Muscle of arm (tissue), 12 donors: ENCODE results near the gene OLFM1. TPM values are rescaled to one million over a fixed set of nuclear protein-coding genes. Genes with fewer than 3 reads are reported as not detected.

Experiments used
- DNase-seq: peaks from one replicate; pipeline ENCODE4 v3.0.0-alpha.2; 2013
- polyA plus RNA-seq, 12 donors: library from polyadenylated mRNA; unstranded; fragments of 120-200 nt; gene quantifications; one replicate each; pipeline ENCODE4 v1.2.1, GENCODE V29; 2013; ENCODE audit not compliant: insufficient read length in 12 of 12

The OLFM1 gene
- polyA plus RNA-seq, 12 donors = 2.8 to 25.7 (median 4.2) TPM; not detected in 1

DNA sequence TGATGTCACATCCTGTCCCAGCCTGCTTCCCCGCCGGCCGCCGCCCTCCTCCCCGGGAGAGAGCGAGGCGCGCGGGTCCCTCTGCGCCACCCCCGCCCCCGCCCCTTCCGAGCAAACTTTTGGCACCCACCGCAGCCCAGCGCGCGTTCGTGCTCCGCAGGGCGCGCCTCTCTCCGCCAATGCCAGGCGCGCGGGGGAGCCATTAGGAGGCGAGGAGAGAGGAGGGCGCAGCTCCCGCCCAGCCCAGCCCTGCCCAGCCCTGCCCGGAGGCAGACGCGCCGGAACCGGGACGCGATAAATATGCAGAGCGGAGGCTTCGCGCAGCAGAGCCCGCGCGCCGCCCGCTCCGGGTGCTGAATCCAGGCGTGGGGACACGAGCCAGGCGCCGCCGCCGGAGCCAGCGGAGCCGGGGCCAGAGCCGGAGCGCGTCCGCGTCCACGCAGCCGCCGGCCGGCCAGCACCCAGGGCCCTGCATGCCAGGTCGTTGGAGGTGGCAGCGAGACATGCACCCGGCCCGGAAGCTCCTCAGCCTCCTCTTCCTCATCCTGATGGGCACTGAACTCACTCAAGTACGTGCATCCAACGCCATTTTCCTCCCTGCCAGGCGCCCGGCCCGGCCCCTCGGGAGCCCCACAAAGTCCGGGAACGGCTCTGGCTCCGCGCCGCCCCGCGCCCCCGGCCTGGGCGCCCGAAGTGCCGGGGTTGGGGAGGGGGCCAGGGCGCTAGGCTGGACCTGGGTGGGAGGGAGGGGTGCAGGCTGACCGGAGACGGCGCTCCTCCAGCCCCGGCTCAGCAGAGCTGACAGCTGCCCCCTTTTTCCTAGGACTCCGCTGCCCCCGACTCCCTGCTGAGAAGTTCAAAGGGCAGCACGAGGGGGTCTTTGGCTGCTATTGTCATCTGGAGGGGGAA, 12.0 kb upstream of the OLFM1 start:
- no peak for DNase-seq

DNA sequence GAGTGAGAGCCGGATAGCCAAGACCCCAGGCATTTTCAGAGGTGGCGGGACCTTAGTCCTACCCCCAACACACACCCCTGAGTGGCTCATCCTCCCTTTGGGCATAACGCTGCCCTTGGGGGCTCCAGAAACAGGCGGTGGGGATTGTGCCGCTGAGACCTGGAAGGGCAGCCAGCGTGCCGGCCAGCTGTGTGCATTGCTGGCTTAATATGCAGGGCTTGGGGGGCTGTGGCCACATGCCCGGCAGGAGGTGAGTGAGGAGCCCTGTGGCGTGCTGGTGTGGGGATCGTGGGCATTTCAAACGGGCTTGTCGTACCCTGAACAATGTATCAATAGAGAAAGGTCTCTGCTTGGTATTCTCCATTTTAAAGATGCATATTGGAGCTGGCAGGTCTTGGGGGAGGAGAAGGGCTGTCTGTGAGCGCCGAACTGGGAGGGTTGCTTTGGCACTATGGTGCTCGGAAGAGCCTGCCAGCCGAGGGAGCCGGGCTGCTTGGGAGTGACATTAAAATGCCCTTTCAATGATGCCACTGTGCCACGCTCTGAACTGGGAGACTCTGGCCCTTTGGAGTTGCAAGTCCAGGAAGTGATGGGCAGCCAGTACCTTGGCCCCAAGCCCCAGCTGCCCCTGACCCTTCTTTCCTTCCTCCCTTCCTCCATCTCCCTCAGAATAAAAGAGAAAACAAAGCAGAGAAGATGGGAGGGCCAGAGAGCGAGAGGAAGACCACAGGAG, 11.2 kb upstream of the OLFM1 start:
- no peak for DNase-seq

DNA sequence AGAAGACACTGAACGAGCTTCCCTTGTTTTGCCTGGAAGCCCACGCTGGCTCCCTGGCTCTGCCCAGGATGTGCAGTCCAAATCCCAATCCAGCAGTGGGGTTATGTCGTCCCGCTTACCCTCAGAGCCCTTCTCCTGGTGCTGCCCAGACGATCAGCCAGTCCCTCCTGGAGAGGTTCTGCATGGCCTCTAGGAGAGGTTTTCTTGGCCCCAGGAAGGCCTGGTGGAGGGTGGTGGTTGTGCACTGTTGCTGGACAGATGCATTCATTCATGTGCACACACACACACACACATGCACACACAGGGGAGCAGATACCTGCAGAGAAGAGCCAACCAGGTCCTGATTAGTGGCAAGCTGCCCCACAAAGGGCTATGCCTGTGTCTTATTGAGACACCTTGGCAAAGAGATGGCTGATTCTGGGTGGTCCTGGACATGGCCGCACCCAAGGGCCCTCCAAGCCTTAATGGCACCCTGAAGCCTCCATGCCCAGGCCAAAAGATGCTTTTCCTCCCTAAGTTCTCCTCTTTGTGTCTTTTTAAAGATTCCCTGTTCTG, 10.5 kb upstream of the OLFM1 start:
- no peak for DNase-seq

DNA sequence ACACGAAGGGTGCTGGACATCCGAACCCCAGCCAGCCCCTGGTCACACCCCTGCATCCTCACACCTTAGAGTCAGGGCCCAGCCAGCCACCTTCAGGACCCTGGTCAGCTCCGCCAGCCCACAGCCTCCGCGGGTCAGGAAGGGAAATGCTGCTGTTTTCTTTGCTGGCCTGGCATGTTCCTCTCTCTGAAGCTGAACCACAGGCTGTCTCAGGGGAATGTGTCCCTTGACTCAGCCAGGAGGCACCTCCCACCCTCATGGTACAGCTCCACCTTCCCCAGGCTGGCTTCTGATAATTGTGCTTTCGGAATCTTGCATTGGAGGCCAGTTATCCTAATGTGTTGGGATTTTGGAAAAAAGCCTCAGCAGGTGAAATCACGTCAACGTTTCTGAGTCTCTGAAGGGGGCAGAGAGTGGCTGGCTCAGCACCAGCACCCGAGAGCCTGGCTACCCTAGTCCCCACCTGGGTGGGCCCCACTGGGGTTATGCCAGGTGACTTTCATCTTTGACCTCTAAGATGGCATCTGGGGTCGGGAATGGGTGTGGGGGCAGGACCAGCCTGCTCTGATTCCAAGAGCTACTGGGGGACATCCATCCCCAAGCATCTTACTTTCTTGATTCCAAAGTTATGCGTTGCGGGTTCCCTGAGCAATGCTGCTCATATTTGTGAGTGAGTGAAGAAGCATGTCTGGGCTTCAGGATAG, 9.8 kb upstream of the OLFM1 start:
- DNase-seq = peak; percentile 41

DNA sequence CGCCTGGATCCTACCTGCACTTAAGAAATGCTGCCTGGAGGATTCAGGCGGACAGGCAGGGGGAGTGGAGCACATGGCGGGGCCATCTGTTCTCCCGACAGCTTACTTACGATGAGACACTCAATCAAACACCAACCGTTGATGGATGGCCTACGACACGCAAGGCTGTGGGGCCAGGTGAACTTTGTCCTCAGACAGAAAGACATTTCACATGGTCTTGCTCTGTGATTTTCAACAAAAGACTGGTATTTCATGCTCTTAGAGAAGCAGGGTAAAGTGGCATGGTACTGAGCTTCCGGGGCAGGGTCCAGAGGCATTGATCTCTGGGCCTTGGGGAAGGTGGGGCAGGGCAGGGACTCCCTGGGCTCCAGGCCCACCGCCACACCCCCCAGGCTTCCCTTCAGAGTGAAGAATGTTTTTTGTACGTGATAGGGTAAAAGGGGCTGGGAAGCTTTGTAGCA, 9.1 kb upstream of the OLFM1 start:
- no peak for DNase-seq

DNA sequence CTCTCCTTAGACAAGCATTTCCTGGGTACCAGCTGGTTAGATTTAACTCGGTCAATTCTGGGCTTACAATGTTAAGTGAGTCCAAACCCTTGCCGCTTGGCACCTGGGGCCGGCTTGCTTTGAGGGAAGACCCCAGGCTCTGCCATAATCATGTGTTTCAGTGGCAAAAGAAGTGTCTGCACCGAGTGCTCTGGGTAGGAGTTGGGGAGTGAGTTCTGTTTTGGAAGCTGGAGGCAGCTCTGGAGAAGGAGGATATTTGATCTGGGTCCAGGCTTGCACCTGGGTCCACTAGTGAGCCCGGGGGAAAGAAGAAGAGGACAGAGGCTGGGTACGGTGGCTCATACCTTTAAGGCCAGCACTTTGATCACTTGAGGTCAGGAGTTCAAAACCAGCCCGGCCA, 8.4 kb upstream of the OLFM1 start:
- DNase-seq = no peak

DNA sequence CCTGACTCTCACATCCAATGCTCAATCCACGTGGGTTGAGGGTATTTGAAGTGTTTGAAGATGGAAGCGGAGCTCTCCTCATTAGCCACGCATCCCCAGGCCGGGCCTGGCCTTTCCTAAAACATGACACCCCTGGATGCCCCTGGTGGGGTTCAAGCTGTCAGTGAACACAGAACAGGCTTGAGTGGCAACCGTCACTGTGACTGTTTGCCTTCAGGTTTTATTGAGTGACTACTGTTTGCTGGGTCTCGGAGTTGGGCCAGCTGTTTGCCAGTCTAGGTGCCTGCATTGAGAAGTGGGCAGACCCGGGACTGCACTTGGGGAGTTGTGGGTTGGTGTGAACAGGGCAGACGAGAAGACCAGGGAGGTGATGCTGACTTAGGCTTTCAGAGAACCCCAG, 7.8 kb upstream of the OLFM1 start:
- no peak for DNase-seq

DNA sequence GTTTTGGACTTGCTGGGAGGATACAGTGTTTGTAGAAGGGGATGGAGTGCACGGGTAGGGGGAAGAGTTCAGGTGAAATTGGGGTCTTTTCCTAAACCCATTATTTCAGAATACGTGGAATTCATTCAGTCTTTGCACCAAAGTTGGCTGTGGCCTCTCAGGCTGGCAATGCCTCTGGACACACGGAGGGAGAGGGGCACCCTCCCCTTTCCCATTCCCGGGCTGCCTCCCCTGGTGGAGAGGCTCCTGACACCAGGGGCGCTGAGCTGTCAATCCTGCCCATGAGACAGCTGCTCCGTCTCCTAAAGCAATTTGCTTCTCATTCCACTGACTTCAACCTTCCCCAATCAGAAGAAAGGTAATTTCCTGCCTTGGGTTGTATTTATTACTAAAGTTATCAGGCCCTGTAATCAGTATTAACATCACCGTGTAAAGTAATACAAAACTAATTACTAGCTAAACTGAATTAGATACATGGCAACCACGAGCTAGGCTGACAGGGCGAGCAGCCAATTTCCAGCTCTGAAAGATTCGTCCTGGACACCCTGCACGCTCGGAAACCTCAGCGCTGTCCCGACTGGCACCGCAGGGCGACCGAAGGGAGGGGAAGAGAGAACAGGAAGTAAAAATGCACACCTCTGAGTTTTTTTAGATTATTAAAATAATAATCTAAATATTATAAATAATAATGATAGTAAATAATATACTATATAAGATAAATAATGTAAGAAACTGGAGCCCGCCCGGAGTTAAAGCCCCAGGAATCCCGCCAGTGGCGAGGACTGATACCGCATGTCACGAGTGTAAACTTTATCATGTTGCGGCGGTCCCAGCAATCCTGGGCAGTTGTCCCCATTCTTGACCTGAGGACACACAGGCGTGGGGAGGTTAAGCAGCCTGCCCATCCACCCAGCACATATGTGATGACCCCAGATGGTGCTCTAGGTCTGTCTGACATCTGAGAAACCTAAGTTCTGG, 6.9 kb upstream of the OLFM1 start:
- no peak for DNase-seq

DNA sequence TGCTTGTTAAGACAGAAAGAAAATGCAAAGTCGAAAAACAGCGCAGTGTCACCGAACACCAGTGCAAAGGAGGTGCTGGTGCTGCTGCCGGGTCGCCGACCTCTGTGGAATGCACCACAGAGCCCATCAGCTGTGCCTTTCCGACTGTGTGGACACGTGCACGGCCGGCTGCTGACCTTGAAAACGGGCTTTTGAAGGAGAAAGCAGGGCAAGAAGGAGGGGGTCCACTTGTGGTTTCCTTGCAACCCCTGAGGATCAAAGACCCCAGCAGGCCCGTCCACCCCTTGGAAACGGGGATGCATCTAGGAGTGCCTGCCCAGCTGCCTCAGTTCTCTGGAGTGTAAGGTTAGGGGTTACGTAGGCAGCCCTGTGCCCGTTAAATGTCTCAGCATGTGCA, 6.2 kb upstream of the OLFM1 start:
- no peak for DNase-seq

DNA sequence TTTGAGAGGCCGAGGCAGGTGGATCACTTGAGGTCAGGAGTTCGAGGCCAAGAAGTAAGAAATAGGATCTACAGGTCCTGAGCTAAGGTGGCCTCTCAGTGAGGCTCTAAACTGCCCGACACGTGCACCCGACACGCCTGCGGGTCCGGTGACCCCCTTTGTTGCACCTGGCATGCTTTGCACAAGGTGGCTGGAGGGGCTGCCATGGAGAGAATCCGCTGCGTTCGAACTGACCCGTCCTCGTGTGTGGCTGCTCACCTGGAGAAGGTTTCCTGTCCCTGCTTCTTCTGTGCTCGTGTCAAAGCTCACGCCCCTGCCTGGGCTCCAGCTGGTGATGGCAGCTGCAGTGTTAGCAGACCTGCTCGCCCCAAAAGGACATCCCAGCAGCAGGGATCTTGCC, 5.7 kb upstream of the OLFM1 start:
- DNase-seq = no peak

DNA sequence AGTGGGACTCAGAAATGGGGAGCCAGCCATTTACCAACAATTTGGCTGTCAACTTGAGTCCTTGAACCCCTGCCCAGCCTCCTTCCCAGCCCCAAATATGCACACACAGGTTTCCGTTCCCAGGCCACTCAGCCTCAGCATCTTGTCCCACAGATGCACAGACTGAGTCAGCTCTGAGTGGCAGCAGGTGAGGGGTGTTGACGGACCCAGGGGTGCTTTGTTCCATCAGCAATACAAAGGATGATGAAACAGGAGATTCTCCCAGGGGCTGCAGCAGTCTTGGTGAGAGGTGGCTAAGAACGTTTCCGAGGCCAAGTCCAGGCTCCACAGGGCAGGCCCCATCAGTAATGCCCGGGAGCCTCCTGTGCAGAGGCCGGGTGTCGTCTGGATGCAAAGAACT, 4.9 kb upstream of the OLFM1 start:
- no peak for DNase-seq

DNA sequence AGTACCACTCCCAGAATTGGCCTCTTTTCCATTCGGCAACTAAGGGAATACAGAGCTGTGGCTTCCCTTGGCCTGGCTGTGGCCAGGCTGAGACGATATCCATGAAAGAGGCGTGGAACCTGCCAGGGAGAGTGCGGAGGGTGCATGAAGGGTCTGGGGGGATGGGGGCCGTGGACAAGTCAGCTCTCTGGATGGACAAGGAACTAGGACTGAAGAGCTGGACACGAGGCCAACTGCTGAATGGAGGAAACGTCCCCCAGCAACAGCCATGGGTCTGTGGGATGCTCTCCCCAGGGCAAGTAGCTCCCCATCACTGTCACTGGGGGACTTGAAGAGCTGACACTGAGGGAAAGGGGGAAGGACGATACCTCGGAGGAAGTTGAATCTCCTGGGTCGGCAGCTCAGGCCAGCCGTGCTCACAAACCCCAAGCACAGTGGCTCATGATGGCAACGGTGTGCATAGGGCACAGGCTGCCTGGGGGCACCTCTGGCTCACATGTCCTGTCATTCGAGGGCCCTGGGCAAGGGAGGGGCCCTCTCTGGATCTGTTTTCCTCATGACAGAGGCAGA, 4.1 kb upstream of the OLFM1 start:
- no peak for DNase-seq

DNA sequence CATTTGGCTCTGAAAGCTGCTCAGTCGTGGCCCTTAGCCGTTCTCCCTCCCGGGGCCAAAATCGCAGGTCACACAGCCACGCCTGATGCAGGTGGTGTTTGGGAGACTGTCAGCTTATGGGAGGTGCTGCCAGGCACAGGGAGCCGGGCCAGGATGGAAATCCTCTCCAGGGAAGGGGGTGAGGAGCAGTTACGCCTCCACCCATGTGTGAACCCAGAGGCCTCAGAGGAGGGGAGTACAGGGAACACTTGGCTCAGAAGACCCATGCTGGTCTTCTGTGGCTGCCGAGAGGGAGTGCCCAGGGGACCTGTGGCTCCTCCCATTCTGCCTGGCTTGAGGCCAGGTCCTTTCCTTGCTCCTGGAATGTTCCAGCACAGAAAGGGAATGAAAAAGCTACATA, 3.6 kb upstream of the OLFM1 start:
- no peak for DNase-seq

DNA sequence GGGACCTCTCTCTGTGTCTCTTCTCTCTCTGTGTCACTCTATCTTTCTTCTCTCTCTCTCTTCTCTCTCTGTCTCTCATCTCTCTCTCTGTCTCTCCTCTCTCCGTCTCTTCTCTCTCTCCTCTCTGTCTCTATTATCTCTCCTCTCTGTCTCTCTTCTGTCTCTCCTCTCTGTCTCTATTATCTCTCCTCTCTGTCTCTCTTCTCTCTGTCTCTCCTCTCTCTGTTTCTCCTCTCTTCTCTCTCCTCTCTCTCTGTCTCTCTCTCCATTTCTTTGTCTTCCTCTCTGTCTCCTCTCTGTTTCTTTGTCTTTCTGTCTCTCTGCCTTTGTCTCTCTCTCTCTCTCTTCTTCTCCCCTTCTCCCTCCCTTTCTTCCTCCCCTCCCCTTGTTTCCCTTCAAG, 3.2 kb upstream of the OLFM1 start:
- DNase-seq = no peak

DNA sequence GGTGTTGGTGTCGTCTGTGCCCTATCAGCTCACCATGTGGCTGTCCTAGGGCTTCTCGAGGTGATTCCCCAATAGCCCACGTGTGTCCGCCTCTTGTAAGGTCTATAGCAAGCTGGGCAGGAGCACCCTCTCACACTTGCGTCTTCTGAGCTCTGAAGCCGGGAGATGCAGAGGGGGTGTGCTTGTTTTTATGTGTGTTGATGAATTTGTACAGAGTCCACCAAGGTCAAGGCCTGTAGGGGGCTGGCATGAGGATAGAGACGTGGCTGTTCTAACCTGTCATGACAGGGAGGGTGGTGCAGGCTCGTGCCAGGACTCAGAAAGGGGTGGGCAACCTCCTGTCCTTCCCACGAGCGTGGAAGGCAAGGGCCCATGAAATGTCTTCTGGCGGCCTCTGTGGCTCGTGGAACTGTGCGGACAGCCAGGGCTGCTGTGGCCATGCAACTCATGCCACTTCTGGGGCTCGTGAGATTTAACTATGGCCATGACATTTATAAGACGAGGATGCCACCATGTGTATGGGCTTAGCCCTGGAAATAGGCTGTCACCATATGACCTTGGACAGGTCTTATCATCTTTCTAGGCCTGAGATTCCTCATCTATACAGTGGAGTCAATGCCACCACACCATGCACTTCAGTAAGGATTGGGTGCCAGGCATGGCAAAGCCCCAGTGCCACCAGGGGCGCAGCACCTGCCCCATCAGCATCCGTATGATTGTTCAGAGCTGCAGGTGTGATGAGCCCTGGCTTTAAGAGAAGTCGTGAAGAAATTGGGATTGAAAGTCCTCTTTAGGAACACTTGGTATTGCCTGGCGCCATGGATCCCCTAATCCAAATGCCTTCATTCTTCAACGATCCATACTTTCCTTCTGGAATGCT, 2.3 kb upstream of the OLFM1 start:
- no peak for DNase-seq

DNA sequence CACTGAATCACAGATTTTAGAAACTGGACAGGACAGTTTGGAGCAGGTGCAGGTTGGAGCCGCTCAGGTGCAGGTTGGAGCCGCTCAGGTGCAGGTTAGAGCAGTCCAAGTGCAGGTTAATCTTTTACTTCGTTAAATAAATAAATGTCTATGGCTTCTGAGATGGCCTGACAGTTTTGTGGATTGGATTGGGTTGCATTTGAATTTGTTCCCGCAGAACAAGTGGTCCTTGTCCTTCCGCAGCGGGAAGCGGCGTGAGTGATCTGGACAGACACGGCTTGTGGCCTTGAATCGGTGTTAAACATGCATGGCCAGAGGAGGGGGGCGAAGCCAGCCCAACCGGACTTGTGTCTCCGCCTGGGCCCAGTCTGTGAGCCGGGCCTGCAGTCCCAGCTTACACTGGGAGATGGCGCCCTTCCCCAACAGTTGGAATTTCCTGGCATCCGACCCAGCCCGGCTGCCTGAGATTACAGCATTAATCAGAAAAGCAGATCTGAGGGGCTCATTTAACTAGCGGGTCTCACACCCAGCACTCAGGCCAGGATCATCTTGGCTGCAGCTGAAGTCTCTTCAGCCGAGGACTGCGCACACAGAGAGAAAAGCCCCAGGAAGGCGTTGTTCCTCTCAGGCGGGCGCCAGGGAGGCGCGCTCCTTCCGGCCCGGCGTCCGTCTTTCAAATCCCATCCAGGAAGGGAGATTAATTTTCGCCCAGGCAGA, 1.5 kb upstream of the OLFM1 start:
- peak; percentile 82 for DNase-seq

DNA sequence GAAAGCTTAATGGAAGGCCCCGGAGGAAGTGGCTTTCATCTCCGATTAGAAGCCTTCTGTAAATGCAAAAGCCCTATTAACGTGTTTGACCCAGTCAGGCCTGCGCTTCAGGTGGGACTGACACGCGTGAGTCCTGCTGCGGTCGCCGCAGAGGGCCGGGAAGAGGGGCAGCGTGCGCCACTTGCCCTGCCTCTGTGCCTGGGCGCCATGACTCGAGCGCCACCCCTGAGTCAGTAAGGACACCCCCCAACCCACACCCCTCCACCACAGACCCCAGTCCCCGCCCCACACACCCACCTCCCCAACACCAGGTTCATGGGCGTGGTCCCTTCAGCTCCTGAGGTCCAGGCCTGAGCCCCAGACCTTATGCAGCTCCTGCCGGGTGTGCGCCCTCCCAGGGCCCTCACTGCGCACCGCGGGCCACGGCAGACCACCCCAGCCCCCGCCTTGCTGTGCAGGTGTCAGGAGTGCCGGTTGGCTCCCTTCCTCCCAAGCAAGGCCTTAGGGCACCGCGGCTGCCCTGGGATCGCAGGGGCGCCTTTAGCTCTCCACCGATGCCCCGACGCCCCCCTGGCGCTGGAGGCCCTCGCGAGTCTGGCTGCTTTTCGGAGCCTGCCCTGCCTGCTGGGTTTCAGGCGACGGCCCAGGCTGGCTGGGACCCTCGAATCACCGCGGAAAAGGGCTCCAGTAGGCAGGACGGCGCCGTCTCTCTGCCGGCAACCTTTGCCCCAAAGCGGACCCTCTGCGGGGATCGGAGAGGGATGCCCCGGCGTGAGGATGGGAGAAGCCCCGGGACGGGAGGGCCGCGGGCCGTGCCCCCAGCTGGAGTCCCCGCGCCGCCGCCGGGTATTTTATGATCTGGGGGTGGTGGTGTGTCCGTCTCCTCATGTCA, 625 bp upstream of the OLFM1 start:
- DNase-seq = no peak

DNA sequence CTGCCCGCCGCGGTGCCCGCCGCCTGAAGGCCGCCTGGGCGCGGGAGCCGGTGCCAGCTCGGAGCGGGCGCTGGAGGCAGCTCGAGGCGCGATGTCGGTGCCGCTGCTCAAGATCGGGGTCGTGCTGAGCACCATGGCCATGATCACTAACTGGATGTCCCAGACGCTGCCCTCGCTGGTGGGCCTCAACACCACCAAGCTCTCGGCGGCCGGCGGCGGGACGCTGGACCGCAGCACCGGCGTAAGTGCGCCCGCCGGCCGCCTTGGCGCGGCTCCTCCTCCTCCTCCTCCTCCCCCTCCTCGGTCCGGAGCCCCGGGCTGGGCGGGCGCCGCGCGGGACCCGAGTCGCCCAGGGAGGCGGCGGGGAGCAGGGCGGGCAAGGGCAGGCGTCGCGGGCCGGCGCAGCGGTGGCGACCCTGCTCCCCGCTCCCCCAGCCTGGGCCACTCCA, 455 bp downstream of the OLFM1 start:
- no peak for DNase-seq
